A673 (cell line): ENCODE data around the gene SCG3.

Source experiments
- CTCF ChIP-seq: fragments of 300-800, 200-600 bp; sonication (generic); conservative IDR thresholded peaks from 2 replicates; pipeline ENCODE4 v1.5.1; 2017; ENCODE audit warnings: low read depth, mild to moderate bottlenecking, antibody characterized with exemption, low read length, moderate library complexity, mixed read lengths
- EZH2 ChIP-seq: fragments of 200-600 bp; sonication (generic); IDR thresholded peaks from 2 replicates; pipeline ENCODE4 v1.6.1; 2017; ENCODE audit warnings: borderline replicate concordance, low read depth, mild to moderate bottlenecking, mixed read lengths, antibody characterized with exemption, low read length; ENCODE audit not compliant: poor library complexity, severe bottlenecking

- TF ChIP-seq CTCF (no peak), EZH2 (no peak)
Observed at GRCh38 chr15:51658664-51659063, 22.6 kb upstream of the SCG3 start.
